ENCODE data around the gene FNBP1.

FNBP1 gene

DNA sequence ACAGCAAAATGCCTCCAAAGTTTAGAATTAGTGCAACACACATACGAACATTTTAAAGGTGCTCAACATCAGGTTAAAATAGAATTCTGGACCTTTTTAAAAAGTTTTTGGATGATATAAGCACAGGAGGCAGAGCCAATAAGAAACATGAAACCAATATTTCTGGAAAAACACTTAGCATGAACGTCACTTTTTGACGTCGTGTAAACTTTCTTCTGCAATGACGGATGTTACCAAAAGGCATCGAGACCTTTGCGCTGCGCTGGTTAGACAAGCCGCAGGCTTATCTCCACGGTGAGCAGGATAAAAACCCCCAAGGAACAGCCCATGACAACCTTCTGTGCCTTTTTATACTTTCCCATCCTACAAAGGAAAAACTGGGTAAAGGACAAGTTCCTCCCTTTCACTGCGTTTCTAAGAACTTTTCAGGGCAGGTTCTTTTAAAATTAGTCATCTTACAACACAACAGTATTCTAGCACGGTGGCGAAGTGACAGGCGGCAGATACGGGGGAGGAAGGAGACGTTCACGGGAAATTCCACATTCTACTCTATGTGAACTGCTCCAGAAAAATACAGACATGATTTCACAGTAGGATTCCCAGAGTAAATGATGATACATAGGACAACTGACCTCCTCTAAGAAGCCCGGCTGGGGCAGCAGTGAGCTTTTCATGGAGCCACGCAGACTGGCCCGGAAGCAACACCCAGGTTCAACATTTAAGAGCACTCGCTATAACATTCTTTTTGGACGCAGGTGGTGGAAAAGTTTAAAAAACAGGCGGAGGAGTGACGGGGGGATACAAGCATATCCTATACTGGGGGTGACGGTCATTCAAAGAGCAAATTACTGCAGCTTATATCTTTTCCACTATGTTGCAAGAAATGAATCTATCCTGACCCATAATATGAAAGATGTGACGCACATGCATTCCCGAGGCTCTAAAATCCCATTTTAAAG is 155.4 kb downstream of the FNBP1 start:
- DNase-seq, result peak; percentile 45

DNA sequence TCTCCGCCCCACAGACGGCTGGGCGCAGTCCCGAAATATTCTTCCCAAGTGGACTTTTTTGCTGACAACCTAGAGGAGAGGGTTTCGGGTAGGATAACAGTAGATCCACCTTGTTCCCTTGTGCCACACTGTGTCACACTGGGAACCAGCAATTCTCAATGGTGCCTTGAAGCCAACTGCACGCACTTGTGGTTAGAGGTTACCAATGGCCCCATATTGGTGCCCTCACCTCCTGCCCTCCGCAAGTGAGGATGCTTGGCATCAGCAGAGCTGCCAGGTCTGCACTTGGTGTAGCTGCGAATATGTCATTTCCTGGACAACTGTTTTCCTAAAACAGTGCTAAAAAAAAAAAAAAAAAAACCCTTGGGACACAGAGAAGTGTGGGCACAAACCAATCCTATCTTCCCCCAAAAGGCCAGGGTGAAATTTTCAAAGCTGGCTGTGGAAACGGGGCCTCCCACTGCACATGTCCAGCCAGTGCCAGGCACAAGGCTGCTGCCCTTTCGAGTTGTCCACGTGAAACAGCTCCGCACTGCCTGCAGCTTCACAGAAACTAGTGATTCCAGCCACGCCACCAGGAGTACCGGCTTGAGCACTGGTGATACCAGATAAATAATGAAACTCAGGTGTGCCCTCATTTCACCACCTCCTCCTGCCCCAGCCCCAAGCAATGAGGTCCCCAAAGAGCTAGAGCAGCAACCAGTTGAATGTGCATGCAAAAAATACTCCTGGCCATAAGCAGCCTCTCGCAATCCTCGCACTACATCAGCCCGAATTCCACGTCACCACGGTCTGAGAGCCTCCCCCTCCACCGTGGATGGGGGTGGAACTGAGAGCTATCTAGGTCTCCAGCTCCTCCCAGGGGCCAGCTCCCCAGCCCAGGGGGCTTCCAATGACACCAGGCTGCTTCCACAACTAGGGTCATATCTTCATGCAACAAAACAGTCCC is 156.5 kb downstream of the FNBP1 start:
- peak; percentile 32 for DNase-seq

DNA sequence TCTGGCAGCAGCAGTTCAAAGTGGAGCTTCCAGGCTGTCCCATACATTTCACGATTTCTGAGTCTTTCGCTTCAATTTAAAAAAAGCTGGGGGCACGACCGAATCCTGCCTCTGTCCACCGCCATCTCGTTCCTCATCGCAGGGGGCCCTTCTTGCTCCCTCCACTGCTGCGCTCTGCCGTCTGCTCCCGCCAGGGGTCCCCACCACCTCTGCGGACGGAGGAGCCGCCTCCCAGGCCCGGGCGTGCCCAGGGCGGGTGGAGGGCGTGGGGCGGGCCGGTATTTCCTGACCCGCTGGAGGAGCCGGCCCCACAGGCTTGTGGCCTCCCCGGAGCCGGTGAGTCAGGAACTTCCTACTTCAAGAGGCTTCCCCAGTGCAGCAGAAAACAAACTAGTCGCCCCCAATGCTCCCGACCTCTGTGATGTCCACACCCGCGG is 157.3 kb downstream of the FNBP1 start:
- peak; percentile 82 for DNase-seq

DNA sequence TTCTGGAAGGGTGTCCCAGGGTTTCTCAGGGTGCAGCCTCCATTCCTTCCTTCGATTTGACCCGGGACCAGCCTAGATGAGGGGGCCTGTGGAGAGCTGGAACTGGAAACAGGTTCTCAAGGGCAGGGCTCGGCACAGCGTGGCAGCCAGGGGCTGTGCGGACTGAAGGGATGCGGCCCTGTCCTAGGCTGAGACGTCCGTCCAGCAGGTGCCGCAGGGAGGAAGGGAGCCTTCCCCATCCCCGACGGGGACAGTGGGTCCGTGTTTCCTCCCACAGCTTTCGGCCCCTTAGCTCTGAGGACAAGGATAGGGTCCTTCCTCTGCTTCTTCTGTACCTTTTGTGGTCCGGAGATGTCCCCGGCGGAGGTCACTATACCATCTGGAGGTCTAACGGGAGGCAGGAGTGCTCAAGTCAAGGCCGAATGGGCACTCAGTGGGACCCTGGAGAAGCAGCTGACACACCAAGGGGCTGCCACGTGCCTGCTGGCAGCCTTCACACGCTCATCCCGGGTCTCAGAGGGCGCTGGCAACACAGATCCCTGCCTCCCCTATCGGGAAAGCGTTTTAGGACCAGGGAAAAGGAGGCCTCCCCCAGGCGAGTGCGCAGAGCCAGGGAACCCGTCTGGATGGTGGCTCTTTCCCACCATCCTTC is 157.8 kb downstream of the FNBP1 start:
- peak; percentile 21 for DNase-seq

DNA sequence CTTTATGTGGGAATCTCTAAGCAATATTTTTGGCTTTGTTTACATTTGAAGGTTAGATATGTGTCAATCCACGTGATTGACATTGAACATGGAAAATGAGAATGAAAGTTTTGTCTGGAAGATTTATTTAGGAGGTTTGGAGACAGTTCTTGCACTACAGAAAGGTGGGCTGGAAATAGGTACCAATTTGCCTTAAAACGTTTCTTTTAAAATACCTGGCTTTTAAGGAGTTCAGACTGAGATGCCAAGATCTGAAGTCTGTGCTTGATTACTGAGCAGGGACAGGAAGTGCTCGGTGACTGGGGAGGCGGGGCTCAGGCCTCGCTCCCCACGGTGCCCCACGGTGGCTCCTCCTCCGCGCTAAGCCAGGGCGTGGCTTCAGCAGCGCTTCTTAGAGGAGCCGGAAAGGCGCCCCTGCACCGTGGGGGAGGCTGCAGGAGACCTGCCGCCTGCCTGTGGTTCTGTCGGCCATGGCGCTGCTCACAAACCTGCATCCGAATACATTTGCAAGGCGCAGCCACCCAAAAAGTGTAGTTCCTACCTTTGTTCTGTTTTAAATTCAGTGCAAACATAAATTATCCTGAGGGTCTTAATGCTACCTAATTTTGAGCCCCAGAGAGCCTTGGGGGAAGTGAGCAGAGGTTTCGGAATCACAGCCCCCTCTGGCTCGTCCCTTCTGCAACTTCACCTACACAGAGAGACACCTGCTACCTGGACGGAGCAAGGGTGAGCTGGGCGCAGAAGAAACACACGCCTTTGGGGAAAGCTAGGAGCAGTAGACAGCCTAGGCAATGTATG is 158.6 kb downstream of the FNBP1 start:
- peak; percentile 82 for DNase-seq

DNA sequence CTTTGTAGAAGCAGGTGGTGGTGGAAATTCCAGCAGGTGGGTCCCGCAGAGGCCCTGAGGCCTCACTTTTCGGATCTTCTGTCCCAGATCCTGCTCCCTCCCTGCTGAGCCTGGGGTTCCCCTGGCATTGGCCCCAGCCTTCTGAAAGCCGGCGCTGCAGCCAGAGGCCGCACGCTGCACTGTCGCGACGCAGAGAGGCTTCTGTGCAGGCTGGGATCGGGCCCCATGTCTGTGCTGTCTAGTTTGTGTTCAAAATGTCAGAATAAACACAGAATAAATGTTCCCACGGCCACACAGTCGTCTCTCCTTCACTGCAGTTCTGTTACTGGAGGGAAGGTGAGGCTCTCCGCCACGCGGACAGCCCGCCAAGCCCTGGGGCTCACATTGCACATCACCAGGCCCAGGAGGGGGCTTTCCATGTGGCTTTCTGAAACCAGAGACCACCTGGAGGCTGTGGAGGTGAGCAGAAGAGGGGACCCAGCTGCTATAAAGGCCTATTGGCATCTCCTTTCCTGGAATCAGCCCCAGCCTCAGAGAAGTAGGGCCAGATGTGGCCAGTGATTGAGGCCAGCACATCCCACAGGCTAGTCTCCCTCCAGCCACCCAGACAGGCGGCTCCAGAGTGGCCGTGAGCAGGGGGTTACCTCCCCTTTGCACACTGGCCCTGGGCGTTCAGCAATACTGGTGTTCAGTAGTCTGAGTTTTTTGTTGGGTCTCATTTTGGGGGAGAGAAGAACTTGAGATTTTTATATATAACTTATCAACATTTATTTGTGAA is 161.3 kb downstream of the FNBP1 start:
- no peak for DNase-seq

DNA sequence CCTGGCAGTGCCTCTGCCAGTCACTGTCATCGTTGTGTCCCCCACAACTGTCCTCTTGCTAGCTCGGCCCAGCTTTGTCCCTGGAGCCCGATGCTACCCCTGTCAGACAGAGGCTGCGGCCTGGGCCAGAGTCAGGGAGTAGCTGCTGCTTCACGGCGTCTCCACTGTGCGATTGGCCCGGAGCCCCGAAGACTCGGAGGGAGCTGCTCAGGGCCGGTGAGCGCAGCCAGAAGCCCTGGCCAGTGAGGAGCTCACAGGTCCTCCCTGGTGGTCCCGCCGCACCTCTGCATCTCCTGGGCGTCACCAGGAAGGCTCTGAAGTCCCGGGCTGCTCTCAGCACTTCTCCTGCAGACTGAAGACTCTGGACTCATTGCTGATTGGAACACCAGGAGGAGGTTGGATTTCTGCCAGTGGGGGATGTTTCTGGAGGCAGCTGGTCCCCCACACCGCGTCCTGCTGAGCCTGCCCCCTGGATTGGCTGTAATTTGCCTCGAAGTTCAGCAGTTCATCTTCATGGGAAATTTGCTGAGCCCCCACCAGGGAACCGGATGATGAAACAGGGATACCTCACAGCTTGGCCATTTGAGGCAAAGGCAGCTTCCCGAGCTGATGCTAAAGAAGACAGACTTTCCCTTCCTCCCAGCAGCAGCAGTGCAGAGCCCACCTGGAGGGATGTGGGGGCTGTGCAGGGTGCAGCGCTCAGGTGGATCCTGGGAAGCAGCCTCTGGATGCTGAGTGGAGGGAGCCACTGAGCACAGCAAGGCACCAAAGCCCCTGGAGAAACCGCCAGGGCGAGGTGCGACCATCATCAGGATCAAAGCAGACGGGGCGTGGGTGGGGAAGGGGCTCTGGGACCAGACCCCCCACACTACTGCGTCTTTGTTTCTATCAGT is 162.1 kb downstream of the FNBP1 start:
- DNase-seq, result no peak

DNA sequence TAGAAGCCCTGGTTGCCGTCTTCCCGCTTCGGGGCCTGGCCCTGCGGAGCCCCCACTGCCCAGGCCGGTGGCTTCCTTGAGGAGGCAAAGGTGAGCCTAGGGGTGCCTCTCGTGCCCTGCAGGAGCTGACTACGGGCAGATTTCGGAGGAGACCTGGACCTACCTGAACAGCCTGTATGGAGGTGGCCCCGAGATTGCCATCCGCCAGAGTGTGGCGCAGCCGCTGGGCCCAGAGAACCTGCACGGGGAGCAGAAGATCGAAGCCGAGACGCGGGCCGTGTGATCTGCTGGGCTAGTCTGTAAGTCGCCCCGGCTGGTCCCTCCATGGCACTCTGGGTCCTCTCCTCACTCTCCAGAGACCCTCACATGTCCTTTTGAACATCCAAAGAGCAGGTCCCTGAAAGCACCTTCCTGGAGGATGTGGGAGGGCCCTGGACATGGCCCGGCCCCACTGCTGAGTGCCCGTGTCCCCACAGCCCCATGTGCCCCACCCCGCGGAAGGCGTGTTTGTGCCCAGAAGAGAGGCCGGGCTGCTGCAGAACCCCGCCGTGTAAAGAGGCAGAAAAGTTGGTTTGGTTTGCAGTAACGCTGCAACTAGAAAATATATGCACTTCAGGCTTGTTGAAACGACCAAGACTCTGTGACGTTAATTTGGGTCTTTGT is 162.9 kb downstream of the FNBP1 start:
- DNase-seq, result no peak

DNA sequence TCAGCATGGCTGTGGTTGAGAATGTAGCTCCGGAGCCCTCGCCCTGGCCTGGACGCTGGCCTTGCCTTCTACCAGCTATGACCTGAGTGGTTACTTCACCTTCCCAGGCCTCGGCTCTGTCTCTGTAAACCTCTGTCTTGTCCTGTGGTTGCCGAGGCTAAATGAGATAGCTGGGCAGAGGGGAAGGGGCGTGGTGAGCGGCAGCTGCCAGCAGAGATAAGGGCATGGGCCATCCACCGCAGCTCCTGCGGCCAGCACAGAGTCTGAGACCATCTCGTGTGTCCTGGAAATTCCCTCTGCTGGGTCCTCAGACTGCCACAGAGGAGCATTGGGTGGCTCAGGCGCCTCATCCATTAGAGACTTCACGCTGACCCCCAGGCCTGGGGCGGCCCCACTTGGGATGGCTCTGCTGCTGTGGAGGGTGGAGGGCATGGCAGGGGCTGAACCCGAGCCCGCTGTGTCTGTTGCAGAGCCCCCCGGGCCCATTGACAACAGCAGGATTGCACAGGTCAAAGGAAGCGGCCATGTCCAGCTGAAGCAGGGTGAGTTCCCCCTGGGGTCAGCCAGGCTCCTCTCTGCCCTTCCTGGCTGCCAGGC is 163.8 kb downstream of the FNBP1 start:
- DNase-seq, result peak; percentile 96

DNA sequence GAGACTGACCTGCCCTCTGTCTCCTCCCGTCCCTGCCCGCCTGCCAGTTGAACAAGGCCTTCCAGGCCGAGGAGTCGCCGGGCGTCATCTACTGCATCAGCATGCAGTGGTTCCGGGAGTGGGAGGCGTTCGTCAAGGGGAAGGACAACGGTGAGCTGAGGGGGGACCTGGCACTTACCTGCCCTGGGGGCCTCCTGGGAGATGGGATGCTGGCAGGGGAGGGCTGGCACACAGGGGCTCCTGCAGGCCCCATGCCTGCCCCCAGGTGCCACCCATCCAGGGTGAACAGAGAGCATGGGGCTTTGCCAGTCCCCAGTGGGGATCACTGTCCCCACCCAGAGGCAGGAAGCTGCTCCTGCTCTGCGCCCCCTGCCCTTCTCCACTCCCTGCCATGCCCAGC is 164.7 kb downstream of the FNBP1 start:
- DNase-seq, result no peak

DNA sequence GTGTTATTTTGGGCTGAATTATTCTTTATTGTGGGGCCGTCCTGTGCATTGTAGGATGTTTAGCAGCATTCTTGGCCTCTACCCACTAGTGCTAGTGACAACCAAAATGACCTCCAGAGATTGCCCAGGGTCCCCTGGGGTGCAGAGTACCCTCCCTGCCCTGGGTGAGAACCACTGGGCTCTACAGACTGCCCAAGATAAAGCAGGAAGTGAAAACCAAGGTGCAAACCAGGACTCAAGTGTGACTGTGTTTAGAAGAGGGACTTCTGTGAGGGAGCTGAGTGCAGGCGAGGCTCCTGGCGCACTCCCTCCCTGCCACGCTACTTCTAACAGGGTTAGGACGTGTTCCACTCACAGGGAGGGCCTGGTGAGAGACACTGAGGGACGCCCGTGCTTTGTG is 166.2 kb downstream of the FNBP1 start:
- DNase-seq, result no peak

DNA sequence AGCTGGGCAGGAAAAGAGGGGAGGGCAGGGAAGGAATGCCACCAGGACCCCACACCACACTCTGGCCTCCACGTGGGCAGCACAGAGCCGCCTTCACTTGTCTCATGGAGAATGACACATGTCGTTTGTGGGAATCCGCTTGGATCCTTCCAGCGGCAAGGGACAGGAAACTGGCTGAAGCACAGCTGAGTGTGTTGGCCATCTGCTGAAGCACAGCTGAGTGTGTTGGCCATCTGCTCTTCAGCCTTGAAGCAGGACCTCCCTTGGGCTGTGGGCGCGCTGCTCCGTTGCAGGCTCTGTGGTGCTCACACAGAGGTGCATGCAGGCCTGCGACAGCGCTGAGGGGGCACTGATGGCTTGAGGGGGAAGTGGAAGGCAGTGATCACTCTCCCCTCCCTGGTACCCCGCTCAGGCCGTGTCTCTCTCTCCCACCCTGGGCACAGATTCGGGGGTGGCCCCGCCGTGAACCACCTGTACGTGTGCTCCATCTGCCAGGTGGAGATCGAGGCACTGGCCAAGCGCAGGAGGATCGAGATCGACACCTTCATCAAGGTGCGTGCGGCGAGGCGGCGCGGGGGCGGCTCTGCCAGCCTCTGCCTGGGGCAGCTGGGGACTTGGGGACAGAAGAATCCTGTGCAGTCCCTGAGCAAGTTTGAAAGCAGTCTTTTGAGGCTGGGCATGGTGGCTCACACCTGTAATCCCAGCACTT is 167.1 kb downstream of the FNBP1 start:
- no peak for DNase-seq

DNA sequence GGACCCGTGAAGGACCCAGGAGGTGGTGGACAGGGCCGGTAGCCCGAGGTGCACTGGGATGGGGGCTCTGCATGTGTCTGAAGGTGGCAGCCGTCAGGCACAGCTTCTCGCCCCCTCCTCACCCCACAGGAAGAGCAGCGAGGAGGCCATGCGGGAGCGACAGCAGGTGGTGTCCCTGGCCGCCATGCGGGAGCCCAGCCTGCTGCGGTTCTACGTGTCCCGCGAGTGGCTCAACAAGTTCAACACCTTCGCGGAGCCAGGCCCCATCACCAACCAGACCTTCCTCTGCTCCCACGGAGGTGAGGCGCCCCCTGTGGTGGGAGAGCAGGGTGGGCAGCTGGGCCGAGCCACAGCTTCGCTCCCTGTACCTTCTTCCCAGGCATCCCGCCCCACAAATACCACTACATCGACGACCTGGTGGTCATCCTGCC is 167.8 kb downstream of the FNBP1 start:
- DNase-seq, result no peak

DNA sequence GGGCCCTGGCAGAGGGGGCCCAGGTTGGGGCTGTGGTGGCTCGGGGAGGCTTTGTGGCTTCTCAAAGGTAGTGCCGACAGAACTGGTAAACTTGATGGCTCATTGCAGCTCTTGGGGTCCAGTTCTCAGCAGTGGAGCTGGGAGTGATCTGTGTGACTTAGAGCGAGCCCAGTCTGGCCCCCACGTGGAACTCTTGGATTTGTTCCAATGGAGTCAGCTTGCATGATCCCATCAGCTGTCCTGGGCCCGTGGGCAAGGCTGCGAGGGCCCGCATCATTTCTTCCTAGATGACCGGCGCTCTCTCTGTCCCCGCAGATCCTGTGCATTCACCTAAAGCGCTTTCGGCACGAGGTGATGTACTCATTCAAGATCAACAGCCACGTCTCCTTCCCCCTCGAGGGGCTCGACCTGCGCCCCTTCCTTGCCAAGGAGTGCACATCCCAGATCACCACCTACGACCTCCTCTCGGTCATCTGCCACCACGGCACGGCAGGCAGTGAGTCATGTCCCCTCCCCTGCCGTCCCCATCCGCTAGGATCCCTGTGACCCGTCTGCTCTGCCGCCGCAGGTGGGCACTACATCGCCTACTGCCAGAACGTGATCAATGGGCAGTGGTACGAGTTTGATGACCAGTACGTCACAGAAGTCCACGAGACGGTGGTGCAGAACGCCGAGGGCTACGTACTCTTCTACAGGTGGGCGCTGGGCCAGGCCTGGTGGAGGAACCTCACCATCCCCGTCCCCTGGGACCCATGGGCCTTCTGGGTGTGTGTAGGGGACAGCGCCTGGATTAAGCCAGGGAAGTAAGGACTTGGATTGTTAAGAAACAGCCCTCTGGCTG is 168.5 kb downstream of the FNBP1 start:
- DNase-seq, result no peak

DNA sequence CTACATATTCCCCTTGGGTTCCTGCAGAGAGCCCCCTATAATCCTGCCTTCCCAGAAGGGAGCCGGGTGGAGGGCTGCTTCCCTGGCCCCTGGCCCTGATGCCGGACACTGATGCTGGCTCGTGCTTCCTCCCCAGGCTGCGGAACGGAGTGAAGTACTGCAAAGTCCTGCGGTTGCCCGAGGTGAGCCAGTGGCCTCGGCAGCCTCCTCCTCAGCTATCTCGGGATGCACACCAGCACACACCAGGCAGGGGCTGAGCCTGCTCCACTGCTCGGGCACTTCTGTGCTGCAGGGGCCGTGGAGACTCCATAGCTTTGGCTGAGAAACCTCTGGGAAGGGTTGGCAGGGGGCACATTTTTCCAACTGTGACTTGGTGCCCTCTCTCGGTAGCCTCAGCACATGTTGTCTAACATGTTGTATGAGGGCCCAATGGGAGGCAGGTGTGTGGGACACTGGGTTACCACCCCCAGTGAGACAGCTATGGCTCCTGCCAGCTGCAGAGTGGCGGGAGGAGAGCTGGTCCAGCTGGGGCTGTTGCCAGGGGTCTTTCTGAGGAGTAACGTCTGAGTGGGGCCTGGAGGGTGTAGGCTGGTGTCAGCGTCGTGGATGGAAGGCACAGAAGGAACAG is 169.3 kb downstream of the FNBP1 start:
- DNase-seq, result no peak

DNA sequence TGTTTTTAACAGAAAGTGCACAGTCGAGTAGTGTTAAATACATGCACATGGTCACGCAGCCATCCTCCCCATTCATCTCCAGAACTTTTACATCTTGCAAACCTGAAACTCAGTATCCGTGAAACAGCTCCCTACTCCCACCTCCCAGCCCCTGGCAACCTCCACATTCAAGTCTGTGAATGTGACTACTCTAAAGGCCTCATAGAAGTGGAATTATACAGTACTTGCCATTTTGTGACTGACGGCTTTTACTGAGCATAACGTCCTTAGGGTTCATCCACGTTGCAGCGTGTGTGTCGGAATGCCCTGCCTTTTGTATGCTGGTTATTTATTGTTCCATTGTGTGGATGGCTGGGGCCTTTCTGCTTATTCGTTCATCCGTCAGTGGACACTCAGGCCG is 171.9 kb downstream of the FNBP1 start:
- no peak for DNase-seq
